GM10847 (cell line): ENCODE results near the gene FYN.

Experiments
- POLR2A ChIP-seq: IDR thresholded peaks from 2 replicates; pipeline ENCODE4 v1.6.1; 2011; ENCODE audit not compliant: insufficient read length; ENCODE audit errors: extremely low read depth

The FYN gene

GRCh38 chr6:111709615-111710398 lies 163.4 kb downstream of the FYN start:
- TF ChIP-seq POLR2A: no peak

GRCh38 chr6:111709201-111709600 lies 164.1 kb downstream of the FYN start:
- no peak for TF ChIP-seq POLR2A

- TF ChIP-seq POLR2A: no peak
Observed at GRCh38 chr6:111707773-111708172, 165.5 kb downstream of the FYN start.

GRCh38 chr6:111706841-111707391 lies 166.3 kb downstream of the FYN start:
- no peak for TF ChIP-seq POLR2A

- TF ChIP-seq POLR2A: no peak
Observed at GRCh38 chr6:111703723-111704122, 169.5 kb downstream of the FYN start.

- no peak for TF ChIP-seq POLR2A
Observed at GRCh38 chr6:111702268-111702667, 171.0 kb downstream of the FYN start.

GRCh38 chr6:111701146-111701545 lies 172.1 kb downstream of the FYN start:
- no peak for TF ChIP-seq POLR2A

- TF ChIP-seq POLR2A: no peak
Observed at GRCh38 chr6:111700135-111700690, 173.0 kb downstream of the FYN start.

GRCh38 chr6:111699123-111699522 lies 174.1 kb downstream of the FYN start:
- TF ChIP-seq POLR2A: no peak

- no peak for TF ChIP-seq POLR2A
Observed at GRCh38 chr6:111696814-111697213, 176.4 kb downstream of the FYN start.

GRCh38 chr6:111692327-111693164 lies 180.7 kb downstream of the FYN start:
- TF ChIP-seq POLR2A: no peak

GRCh38 chr6:111691345-111692225 lies 181.7 kb downstream of the FYN start:
- TF ChIP-seq POLR2A: no peak

- TF ChIP-seq POLR2A: no peak
Observed at GRCh38 chr6:111689946-111690345, 183.3 kb downstream of the FYN start.

- TF ChIP-seq POLR2A: no peak
Observed at GRCh38 chr6:111689419-111689818, 183.8 kb downstream of the FYN start.

- no peak for TF ChIP-seq POLR2A
Observed at GRCh38 chr6:111688331-111688730, 184.9 kb downstream of the FYN start.
